Lower leg skin (tissue), 3 donors: ENCODE results near the gene CHST8.

ENCODE experiments used
- POLR2A ChIP-seq, 2 donors: fragments of 450-650 bp; IDR thresholded peaks; one replicate each; pipeline ENCODE4 v1.6.1; 2016 to 2017; ENCODE audit warnings: antibody characterized with exemption in 2 of 2, mild to moderate bottlenecking in 1 of 2, moderate library complexity in 1 of 2
- TF ChIP-seq, protein P1 (sequence below), 3 donors: fragments of 450-650 bp; IDR thresholded peaks; one replicate each; pipeline ENCODE4 v1.5.1; 2016; ENCODE audit warnings: antibody characterized with exemption in 3 of 3, mild to moderate bottlenecking in 3 of 3, moderate library complexity in 2 of 3

DNA sequence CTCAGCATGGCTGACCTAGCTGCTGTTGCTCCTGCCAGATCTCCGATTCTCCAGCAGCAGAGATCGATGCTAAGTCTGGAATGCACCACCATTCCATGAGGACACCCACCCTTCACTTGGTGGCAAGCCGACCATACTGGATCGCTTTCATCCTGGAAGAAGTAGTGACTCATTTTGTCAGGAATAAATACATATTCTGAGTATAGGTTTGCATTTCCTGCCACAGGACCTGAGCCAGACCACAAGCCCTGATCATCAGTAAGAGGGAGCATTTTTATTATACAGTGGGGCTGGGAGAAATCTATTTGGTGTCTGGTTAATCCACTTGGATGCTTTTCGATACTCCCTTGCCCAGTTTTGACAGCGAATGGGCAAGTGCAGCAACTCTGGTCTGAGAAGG lies 164.0 kb downstream of the CHST8 start:
- no peak for TF ChIP-seq POLR2A (IDR thresholded peaks at IDR 0.05)
- TF ChIP-seq, protein P1, sequence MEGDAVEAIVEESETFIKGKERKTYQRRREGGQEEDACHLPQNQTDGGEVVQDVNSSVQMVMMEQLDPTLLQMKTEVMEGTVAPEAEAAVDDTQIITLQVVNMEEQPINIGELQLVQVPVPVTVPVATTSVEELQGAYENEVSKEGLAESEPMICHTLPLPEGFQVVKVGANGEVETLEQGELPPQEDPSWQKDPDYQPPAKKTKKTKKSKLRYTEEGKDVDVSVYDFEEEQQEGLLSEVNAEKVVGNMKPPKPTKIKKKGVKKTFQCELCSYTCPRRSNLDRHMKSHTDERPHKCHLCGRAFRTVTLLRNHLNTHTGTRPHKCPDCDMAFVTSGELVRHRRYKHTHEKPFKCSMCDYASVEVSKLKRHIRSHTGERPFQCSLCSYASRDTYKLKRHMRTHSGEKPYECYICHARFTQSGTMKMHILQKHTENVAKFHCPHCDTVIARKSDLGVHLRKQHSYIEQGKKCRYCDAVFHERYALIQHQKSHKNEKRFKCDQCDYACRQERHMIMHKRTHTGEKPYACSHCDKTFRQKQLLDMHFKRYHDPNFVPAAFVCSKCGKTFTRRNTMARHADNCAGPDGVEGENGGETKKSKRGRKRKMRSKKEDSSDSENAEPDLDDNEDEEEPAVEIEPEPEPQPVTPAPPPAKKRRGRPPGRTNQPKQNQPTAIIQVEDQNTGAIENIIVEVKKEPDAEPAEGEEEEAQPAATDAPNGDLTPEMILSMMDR (IDR thresholded peaks at IDR 0.05): no peak
